ENCODE measurements around the gene IFT122.
A peak's percentile ranks its signal among the peaks of the same experiment; 100 is the strongest.

The IFT122 gene

DNA sequence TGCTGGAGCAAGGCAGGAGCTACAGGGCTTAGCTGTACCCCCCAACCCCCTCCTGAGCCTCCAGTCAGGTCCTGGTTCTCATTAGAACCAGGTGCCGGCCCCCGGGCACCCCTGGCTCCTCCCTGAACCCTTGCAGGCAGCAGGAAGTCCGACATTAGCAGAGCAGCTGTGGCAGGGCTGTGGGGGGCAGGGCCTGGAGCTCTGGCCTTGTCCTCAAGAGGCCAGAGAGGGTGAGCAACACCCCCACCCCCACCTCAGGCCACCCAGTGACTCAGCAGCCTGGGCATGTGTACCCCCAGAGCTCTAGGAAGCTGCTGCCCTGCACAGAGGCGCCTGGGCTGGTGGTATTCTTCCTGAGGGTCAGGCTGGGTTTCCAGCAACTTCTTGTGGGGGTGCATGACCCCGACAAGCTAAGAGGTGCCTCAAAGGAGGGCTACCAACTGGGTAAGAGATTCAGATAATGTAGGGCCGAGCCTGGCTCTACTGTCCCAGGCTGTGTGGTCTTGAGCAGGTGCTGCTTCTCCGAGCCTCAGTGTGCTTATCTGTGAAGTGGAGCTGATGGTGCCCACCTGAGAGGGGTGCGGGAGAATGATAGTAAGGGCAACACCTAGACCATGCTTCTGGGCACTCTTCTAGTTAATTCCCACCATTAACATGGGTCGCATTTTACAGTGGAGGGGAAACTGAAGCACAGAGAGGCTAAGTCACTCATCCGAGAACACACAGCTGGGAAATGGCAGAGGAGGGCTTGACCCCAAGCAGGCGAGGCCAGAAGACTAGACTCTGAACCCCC lies 118.9 kb downstream of the IFT122 start:
- peak; percentile 61 for DNase-seq (ENCODE audit: low read depth, low spot score)

DNA sequence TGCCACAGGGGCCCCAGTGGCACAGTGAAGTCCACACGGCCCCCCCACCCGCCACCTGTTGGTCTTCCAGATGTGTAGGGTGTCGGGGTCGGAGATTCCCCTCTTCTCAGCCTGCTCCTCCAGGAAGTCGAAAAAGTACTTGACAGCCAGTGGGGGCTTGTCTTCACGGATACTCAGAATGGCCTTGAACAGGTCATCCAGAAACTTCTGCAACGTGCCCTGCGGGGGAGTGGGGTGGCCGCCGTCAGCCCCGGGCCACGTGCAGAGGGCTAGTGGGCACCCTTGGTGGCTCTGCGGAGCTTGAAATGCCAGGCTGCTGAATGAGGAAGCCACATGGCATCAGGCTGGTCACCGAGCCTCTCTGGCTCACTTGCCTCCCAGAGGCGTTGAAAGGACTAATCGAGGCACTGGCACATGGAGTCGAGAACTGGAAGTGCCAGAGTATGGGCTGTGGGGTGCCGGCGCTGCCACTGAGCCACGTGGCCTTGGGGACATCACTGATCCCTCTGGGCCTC lies 119.6 kb downstream of the IFT122 start:
- no peak for DNase-seq (ENCODE audit: low read depth, low spot score)
- no peak overlapping the region for H3K4me3 ChIP-seq (ENCODE audit: low read depth, low read length)
- TF ChIP-seq, protein P1, sequence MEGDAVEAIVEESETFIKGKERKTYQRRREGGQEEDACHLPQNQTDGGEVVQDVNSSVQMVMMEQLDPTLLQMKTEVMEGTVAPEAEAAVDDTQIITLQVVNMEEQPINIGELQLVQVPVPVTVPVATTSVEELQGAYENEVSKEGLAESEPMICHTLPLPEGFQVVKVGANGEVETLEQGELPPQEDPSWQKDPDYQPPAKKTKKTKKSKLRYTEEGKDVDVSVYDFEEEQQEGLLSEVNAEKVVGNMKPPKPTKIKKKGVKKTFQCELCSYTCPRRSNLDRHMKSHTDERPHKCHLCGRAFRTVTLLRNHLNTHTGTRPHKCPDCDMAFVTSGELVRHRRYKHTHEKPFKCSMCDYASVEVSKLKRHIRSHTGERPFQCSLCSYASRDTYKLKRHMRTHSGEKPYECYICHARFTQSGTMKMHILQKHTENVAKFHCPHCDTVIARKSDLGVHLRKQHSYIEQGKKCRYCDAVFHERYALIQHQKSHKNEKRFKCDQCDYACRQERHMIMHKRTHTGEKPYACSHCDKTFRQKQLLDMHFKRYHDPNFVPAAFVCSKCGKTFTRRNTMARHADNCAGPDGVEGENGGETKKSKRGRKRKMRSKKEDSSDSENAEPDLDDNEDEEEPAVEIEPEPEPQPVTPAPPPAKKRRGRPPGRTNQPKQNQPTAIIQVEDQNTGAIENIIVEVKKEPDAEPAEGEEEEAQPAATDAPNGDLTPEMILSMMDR (IDR thresholded peaks at IDR 0.05; ENCODE audit: low read depth, low read length), result no peak
- in situ Hi-C loops (cut with HindIII; ENCODE audit: low sequenced_read_pairs), result no loop called here

More for the DNA sequence above, 118.9 kb downstream of the IFT122 start:
- H3K4me3 ChIP-seq (ENCODE audit: low read depth, low read length), result no peak overlapping the region
- in situ Hi-C loops (cut with HindIII; ENCODE audit: low sequenced_read_pairs), result no loop called here
- TF ChIP-seq, protein P1 (IDR thresholded peaks at IDR 0.05; ENCODE audit: low read depth, low read length), result no peak

DNA sequence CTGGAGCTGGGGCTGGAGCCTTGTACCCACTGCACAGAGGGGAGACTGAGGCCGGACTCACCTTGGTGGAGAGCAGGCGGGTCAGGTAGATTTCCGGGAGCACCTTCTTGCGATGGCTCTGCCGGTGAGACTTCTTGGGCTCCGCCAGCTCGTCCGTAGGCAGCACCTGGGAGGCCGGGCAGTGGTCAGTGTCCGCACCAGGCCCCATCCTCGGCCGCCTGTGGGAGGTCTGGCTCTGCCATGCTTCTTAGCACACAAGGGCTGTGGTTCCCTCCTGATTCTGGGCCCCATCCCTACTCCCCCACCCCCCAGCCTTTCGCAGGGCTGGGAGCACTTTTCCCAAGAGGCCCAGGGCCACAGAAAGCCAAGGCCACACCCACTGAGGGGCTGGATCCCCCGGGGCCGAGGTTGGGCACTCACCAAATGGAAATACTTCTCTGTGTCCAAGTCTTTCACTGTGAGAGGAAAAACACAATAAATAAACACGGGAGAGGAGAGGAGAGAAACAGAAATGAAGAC lies 120.3 kb downstream of the IFT122 start:
- DNase-seq (ENCODE audit: low read depth, low spot score), result peak; percentile 49
- TF ChIP-seq, protein P1 (IDR thresholded peaks at IDR 0.05; ENCODE audit: low read depth, low read length), result no peak
- in situ Hi-C loops (cut with HindIII; ENCODE audit: low sequenced_read_pairs), result no loop called here
- no peak overlapping the region for H3K4me3 ChIP-seq (ENCODE audit: low read depth, low read length)

DNA sequence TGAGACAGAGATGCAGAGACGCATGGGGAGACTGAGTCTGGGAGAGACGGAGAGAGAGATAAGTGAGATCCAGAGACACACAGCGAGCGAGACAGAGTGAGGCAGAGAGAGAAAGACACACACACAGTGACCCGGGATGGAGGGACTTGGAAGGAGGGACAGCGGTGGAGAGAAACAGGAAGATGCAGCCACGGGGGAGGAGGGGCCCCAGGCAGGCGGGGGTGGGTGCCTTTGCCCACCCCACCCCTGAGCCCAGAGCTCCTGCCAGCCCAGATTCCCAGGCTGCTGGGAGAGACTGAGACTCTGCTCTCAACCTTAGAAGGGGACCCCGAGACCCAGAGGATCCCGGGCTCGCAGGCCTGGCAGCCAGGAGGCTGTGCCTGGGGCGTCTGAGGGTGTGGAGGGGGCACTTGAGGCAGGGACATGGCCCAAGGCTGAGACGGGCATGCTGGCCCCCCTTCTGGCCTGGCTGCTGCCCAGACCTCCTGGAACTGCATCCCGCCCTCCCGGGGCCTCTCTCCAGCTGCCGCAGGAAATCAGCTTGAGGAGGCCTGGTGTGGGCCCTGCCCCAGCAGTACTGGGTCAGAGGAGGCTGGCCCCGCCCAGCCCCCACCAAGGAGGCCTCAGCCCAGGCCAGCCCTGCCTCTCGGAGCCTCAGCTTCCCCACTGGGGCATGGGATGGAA lies 121.0 kb downstream of the IFT122 start:
- in situ Hi-C loops (cut with HindIII; ENCODE audit: low sequenced_read_pairs), result no loop called here
- TF ChIP-seq, protein P1 (IDR thresholded peaks at IDR 0.05; ENCODE audit: low read depth, low read length), result no peak

DNA sequence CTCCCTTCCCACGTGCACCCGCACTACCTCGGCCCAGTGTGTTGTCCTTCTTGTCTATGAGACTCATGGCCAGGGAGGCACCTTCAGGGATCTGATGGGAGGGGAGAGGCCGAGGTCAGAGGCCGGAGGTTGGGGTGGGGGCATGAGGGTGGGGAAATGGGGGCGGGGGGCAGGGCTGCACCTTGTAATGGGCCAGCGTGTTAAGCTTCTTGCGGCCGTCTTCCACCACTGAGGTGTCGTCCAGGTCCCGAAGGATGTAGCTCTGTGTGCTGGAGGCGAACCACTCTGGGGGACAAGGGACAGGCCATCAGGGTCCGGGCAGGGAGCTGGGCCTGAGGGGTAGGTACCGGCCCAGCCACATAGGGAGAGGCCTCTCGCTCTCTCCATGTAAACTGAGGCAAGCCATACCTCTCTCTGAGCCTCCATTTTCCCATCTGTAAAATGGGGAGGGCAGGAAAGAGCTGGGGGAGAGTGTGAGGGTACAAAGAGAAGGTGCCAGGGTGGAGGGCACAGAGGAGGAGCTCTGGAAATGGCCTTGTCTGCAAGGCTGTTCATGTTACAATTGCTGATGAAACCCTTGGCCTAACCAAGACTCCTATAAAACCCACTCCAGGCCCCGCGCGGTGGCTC lies 121.7 kb downstream of the IFT122 start:
- H3K4me3 ChIP-seq (ENCODE audit: low read depth, low read length), result no peak overlapping the region
- TF ChIP-seq, protein P1 (IDR thresholded peaks at IDR 0.05; ENCODE audit: low read depth, low read length), result no peak
- in situ Hi-C loops (cut with HindIII; ENCODE audit: low sequenced_read_pairs), result no loop called here
- DNase-seq (ENCODE audit: low read depth, low spot score), result no peak

More for the DNA sequence above, 121.0 kb downstream of the IFT122 start:
- DNase-seq (ENCODE audit: low read depth, low spot score), result peak; percentile 79
- no peak overlapping the region for H3K4me3 ChIP-seq (ENCODE audit: low read depth, low read length)

DNA sequence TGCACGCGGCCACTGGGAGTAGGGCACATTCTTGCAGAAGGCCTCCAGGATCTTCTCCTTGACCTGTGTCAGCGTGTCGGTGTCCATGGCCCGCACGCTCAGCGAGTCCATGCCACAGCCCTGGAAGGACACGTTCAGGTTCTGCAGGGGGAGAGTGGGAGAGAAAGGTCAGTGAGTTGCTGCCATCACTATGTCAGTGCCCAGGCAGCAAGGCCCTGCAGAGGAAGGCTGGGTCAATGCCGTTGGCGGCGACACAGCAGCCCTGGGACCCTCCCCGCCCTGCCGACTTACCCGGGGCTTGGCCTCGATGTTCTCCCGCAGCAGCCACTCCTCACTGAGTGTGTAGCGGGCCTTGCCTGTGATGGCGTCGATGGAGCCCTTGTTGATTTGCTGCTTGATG lies 122.8 kb downstream of the IFT122 start:
- DNase-seq (ENCODE audit: low read depth, low spot score), result no peak
- no peak overlapping the region for H3K4me3 ChIP-seq (ENCODE audit: low read depth, low read length)
- TF ChIP-seq, protein P1 (IDR thresholded peaks at IDR 0.05; ENCODE audit: low read depth, low read length), result no peak
- in situ Hi-C loops (cut with HindIII; ENCODE audit: low sequenced_read_pairs), result no loop called here
